ENCODE data around the gene C22orf31. TPM values are rescaled to one million over a fixed set of nuclear protein-coding genes. Genes with fewer than 3 reads are reported as not detected.

The C22orf31 gene
- not detected in 2 replicates for total RNA-seq (2014; rRNA removed; shearing (Covaris generic))

GRCh38 chr22:29061773-29062172, at the start of gene C22orf31:
C22orf31 (minus strand) TSS chr22:29061831; CDS start chr22:29061792, 39 bp downstream.

GRCh38 chr22:29072979-29073617, 11.5 kb upstream of the C22orf31 start, which contains the start of gene KREMEN1:
KREMEN1 (plus strand) TSS chr22:29073035; CDS start chr22:29073131, 96 bp downstream.

Other genes starting within 250 kb of the C22orf31 start
- 4.1 and 4.8 TPM in 2 replicates for gene ZNRF3, start 178.3 kb downstream of the C22orf31 start, total RNA-seq (2014; rRNA removed; shearing (Covaris generic))
- gene KREMEN1, start 11.2 kb upstream of the C22orf31 start, total RNA-seq (2014; rRNA removed; shearing (Covaris generic)): 1.6 and 1.7 TPM in 2 replicates
- 0.21 and 0.87 TPM in 2 replicates for gene EMID1, start 144.1 kb upstream of the C22orf31 start, total RNA-seq (2014; rRNA removed; shearing (Covaris generic))
- gene RHBDD3, start 206.2 kb upstream of the C22orf31 start, total RNA-seq (2014; rRNA removed; shearing (Covaris generic)): 16.2 and 27.1 TPM in 2 replicates
- 284 and 302 TPM in 2 replicates for gene EWSR1, start 206.4 kb upstream of the C22orf31 start, total RNA-seq (2014; rRNA removed; shearing (Covaris generic))
- 7.9 and 11.0 TPM in 2 replicates for gene GAS2L1, start 244.8 kb upstream of the C22orf31 start, total RNA-seq (2014; rRNA removed; shearing (Covaris generic))